Endodermal cell (in vitro differentiated cells): ENCODE measurements around the gene GJB5. TPM values are rescaled to one million over a fixed set of nuclear protein-coding genes. Genes with fewer than 3 reads are reported as not detected.

Experiments used
- DNase-seq: peaks from one replicate; pipeline ENCODE4 v3.0.0-alpha.2; 2017
- H3K27ac ChIP-seq: 2 replicates; pipeline ENCODE4 v1.5.1; 2013; ENCODE audit warnings: mild to moderate bottlenecking, low read depth, low read length, moderate library complexity
- H3K27me3 ChIP-seq: 2 replicates; pipeline ENCODE4 v1.6.1; 2013; ENCODE audit warnings: mild to moderate bottlenecking, low read length, moderate library complexity; ENCODE audit not compliant: insufficient read depth, control insufficient read depth, poor library complexity, severe bottlenecking
- H3K36me3 ChIP-seq: 2 replicates; pipeline ENCODE4 v1.7.0; 2013; ENCODE audit warnings: mild to moderate bottlenecking, low read length, moderate library complexity; ENCODE audit not compliant: control insufficient read depth, insufficient read depth
- H3K4me1 ChIP-seq: one replicate; pipeline ENCODE4 v1.7.0; 2013; ENCODE audit warnings: low read length; ENCODE audit not compliant: control insufficient read depth, insufficient read depth
- H3K4me3 ChIP-seq: 2 replicates; pipeline ENCODE4 v1.5.1; 2013; ENCODE audit warnings: mild to moderate bottlenecking, low read length, moderate library complexity
- H3K9ac ChIP-seq: 2 replicates; pipeline ENCODE4 v1.6.1; 2013; ENCODE audit warnings: mild to moderate bottlenecking, low read length, moderate library complexity; ENCODE audit not compliant: poor library complexity, severe bottlenecking; ENCODE audit errors: extremely low read depth
- H3K9me3 ChIP-seq: 2 replicates; pipeline ENCODE4 v1.6.1; 2013; ENCODE audit warnings: mild to moderate bottlenecking, low read length, moderate library complexity; ENCODE audit not compliant: control insufficient read depth
- H3K27ac Mint-ChIP-seq: 2 replicates; pipeline ENCODE4 v1.8.0; 2020; ENCODE audit warnings: mixed read lengths
- H3K27me3 Mint-ChIP-seq: 2 replicates; pipeline ENCODE4 v1.8.0; 2021; ENCODE audit warnings: mild to moderate bottlenecking, mixed read lengths; ENCODE audit not compliant: insufficient read depth
- H3K36me3 Mint-ChIP-seq: 2 replicates; pipeline ENCODE4 v1.8.0; 2020; ENCODE audit warnings: low read depth, mixed read lengths
- H3K4me1 Mint-ChIP-seq: 2 replicates; pipeline ENCODE4 v1.8.0; 2020; ENCODE audit warnings: mixed read lengths
- H3K4me3 Mint-ChIP-seq: 2 replicates; pipeline ENCODE4 v1.8.0; 2020; ENCODE audit warnings: mild to moderate bottlenecking, moderate library complexity, mixed read lengths
- H3K9me3 Mint-ChIP-seq: 2 replicates; pipeline ENCODE4 v1.8.0; 2020; ENCODE audit warnings: mild to moderate bottlenecking, mixed read lengths
- CTCF ChIP-seq: fragments of 200-600 bp; sonication (generic); conservative IDR thresholded peaks from 2 replicates; pipeline ENCODE4 v1.5.0; 2021; ENCODE audit warnings: antibody characterized with exemption, mild to moderate bottlenecking
- WGBS, 2 experiments: methylation state at CpG; one replicate each; pipeline versions ENCODE4 v1.1.5 to v1.1.7; 2013; ENCODE audit warnings: missing lambda C conversion rate in 2 of 2, mixed read lengths in 1 of 2; ENCODE audit not compliant: insufficient coverage in 1 of 2, insufficient read length in 1 of 2; 5-methylcytosine and 5-hydroxymethylcytosine counted together
- total RNA-seq, 2 donors: library from RNA; stranded (reverse); fragmentation: NEBNext Ultra II Directional in 1 of 2; extraction: Animal tissue kit (Norgen Biotek cat#: 25700) in 1 of 2; gene quantifications; 2 replicates in 1 of 2; 3 replicates in 1 of 2; pipeline ENCODE4 v1.2.1, GENCODE V29; 2021

GJB5 gene
- total RNA-seq, 2 donors from 2014 or later = 0.20 to 0.42 TPM

- Histone ChIP-seq H3K27ac (no peak overlapping the region), H3K9ac (no peak overlapping the region), H3K4me1 (peaks cover 24% of the 10 kb centered on the region), H3K36me3 (no peaks in the 10 kb centered on the region), H3K9me3 (no peaks in the 10 kb centered on the region), H3K4me3 (no peak overlapping the region), H3K27me3 (no peaks in the 10 kb centered on the region)
- Mint-ChIP-seq H3K4me3 (no peak overlapping the region), H3K9me3 (no peaks in the 10 kb centered on the region), H3K4me1 (peaks cover 55% of the 10 kb centered on the region), H3K36me3 (no peaks in the 10 kb centered on the region), H3K27ac (no peak overlapping the region), H3K27me3 (peaks cover 2% of the 10 kb centered on the region)
- peak; percentile 36 for DNase-seq
- no peak for TF ChIP-seq CTCF
- WGBS, 2 experiments = 92 to 94% methylated on average over 4 to 6 of the region's 6 CpGs
Measured at GRCh38 chr1:34743775-34744174, 11.1 kb upstream of the GJB5 start.

- Mint-ChIP-seq H3K9me3 (no peaks in the 10 kb centered on the region), H3K27me3 (peaks cover 2% of the 10 kb centered on the region), H3K36me3 (no peaks in the 10 kb centered on the region), H3K4me3 (no peak overlapping the region), H3K4me1 (peaks cover 54% of the 10 kb centered on the region), H3K27ac (no peak overlapping the region)
- Histone ChIP-seq H3K4me3 (no peak overlapping the region), H3K4me1 (peaks cover 20% of the 10 kb centered on the region), H3K9ac (no peak overlapping the region), H3K9me3 (no peaks in the 10 kb centered on the region), H3K27ac (no peak overlapping the region), H3K27me3 (no peaks in the 10 kb centered on the region), H3K36me3 (no peaks in the 10 kb centered on the region)
- peak; percentile 20 for DNase-seq
- TF ChIP-seq CTCF = no peak
- 86 to 95% methylated on average over 1 to 3 of the region's 3 CpGs for WGBS, 2 experiments
Measured at GRCh38 chr1:34744851-34745250, 10.0 kb upstream of the GJB5 start.

- Histone ChIP-seq H3K9ac (no peak overlapping the region), H3K27ac (no peak overlapping the region), H3K36me3 (no peaks in the 10 kb centered on the region), H3K4me1 (peaks cover 21% of the 10 kb centered on the region), H3K9me3 (no peaks in the 10 kb centered on the region), H3K27me3 (no peaks in the 10 kb centered on the region), H3K4me3 (no peak overlapping the region)
- Mint-ChIP-seq H3K4me3 (no peak overlapping the region), H3K9me3 (no peaks in the 10 kb centered on the region), H3K27ac (no peak overlapping the region), H3K36me3 (no peaks in the 10 kb centered on the region), H3K27me3 (peaks cover 2% of the 10 kb centered on the region), H3K4me1 (peaks cover 55% of the 10 kb centered on the region)
- TF ChIP-seq CTCF = no peak
- WGBS, 2 experiments = 85 to 93% methylated on average over 3 to 5 of the region's 5 CpGs
- DNase-seq = peak; percentile 35
Measured at GRCh38 chr1:34745666-34746065, 9.2 kb upstream of the GJB5 start.
